ENCODE measurements around the gene GAST. TPM values are rescaled to one million over a fixed set of nuclear protein-coding genes. Genes with fewer than 3 reads are reported as not detected.
"Not testable (repeated sequence)": the region's sequence is repeated elsewhere in the genome, so short reads cannot be mapped to it uniquely, and the experiment has no call there.

Gene GAST
- total RNA-seq, 2 donors from 2014 or later, result not detected

GRCh38 chr17:41678411-41678906 is 33.7 kb upstream of the GAST start:
- H3K27me3 Mint-ChIP-seq, result no peaks in the 10 kb centered on the region

GRCh38 chr17:41678907-41679739 is 33.0 kb upstream of the GAST start:
- H3K4me3 Mint-ChIP-seq, result peak overlapping the region; percentile 90
- peaks cover 31% of the 10 kb centered on the region for H3K4me1 Mint-ChIP-seq
- H3K36me3 Mint-ChIP-seq (ENCODE audit: low read depth), result no peaks in the 10 kb centered on the region
- ATAC-seq (peak; percentile 91), DNase-seq (peak in 2 of 3 donors; percentile 39 to 41)
- no peaks in the 10 kb centered on the region for H3K9me3 ChIP-seq (ENCODE audit: control insufficient read depth, low read length, poor library complexity, severe bottlenecking)
- no peaks in the 10 kb centered on the region for H3K27me3 Mint-ChIP-seq
- peak overlapping the region; percentile 99 for H3K27ac Mint-ChIP-seq

More at GRCh38 chr17:41678411-41678906, 33.7 kb upstream of the GAST start:
- Mint-ChIP-seq H3K4me3 (peak overlapping the region; percentile 90), H3K4me1 (peaks cover 31% of the 10 kb centered on the region), H3K36me3 (ENCODE audit: low read depth) (no peaks in the 10 kb centered on the region), H3K27ac (peak overlapping the region; percentile 99)
- H3K9me3 ChIP-seq (ENCODE audit: control insufficient read depth, low read length, poor library complexity, severe bottlenecking), result no peaks in the 10 kb centered on the region
- DNase-seq, result no peak
- ATAC-seq, result peak; percentile 11

GRCh38 chr17:41679740-41680425 is 32.2 kb upstream of the GAST start:
- H3K4me1 Mint-ChIP-seq, result peaks cover 31% of the 10 kb centered on the region
- no peak for ATAC-seq
- H3K4me3 Mint-ChIP-seq, result peak overlapping the region; percentile 90

GRCh38 chr17:41680426-41681040 is 31.6 kb upstream of the GAST start:
- peaks cover 31% of the 10 kb centered on the region for H3K4me1 Mint-ChIP-seq
- H3K9me3 ChIP-seq (ENCODE audit: control insufficient read depth, low read length, poor library complexity, severe bottlenecking), result no peaks in the 10 kb centered on the region
- ATAC-seq, result no peak
- H3K4me3 Mint-ChIP-seq, result no peak overlapping the region
- no peaks in the 10 kb centered on the region for H3K27me3 Mint-ChIP-seq
- peak overlapping the region; percentile 99 for H3K27ac Mint-ChIP-seq
- no peak for DNase-seq
- H3K36me3 Mint-ChIP-seq (ENCODE audit: low read depth), result no peaks in the 10 kb centered on the region

More at GRCh38 chr17:41679740-41680425, 32.2 kb upstream of the GAST start:
- DNase-seq, result no peak
- no peaks in the 10 kb centered on the region for H3K9me3 ChIP-seq (ENCODE audit: control insufficient read depth, low read length, poor library complexity, severe bottlenecking)
- H3K27ac Mint-ChIP-seq, result peak overlapping the region; percentile 99
- no peaks in the 10 kb centered on the region for H3K27me3 Mint-ChIP-seq
- H3K36me3 Mint-ChIP-seq (ENCODE audit: low read depth), result no peaks in the 10 kb centered on the region

- Mint-ChIP-seq H3K4me3 (no peak overlapping the region), H3K27me3 (no peaks in the 10 kb centered on the region), H3K4me1 (peaks cover 24% of the 10 kb centered on the region), H3K36me3 (ENCODE audit: low read depth) (no peaks in the 10 kb centered on the region), H3K27ac (peak overlapping the region; percentile 32)
- ATAC-seq (no peak), DNase-seq (no peak)
- H3K9me3 ChIP-seq (ENCODE audit: control insufficient read depth, low read length, poor library complexity, severe bottlenecking), result no peaks in the 10 kb centered on the region
Observed at GRCh38 chr17:41681776-41682175, 30.4 kb upstream of the GAST start.

GRCh38 chr17:41682631-41683030 is 29.5 kb upstream of the GAST start:
- H3K27me3 Mint-ChIP-seq, result no peaks in the 10 kb centered on the region
- H3K4me3 Mint-ChIP-seq, result no peak overlapping the region
- no peaks in the 10 kb centered on the region for H3K36me3 Mint-ChIP-seq (ENCODE audit: low read depth)
- H3K9me3 ChIP-seq (ENCODE audit: control insufficient read depth, low read length, poor library complexity, severe bottlenecking), result no peaks in the 10 kb centered on the region
- ATAC-seq (no peak), DNase-seq (no peak)
- peak overlapping the region; percentile 32 for H3K27ac Mint-ChIP-seq
- H3K4me1 Mint-ChIP-seq, result peaks cover 21% of the 10 kb centered on the region

GRCh38 chr17:41683441-41684007 is 28.6 kb upstream of the GAST start:
- peak overlapping the region; percentile 19 for H3K27ac Mint-ChIP-seq
- ATAC-seq, result no peak

GRCh38 chr17:41684035-41684434 is 28.1 kb upstream of the GAST start:
- no peak overlapping the region for H3K4me3 Mint-ChIP-seq
- peaks cover 3% of the 10 kb centered on the region for H3K27me3 Mint-ChIP-seq
- no peak for DNase-seq
- peaks cover 18% of the 10 kb centered on the region for H3K4me1 Mint-ChIP-seq
- ATAC-seq, result no peak
- H3K9me3 ChIP-seq (ENCODE audit: control insufficient read depth, low read length, poor library complexity, severe bottlenecking), result no peaks in the 10 kb centered on the region
- H3K27ac Mint-ChIP-seq, result no peak overlapping the region
- no peaks in the 10 kb centered on the region for H3K36me3 Mint-ChIP-seq (ENCODE audit: low read depth)

More at GRCh38 chr17:41683441-41684007, 28.6 kb upstream of the GAST start:
- Mint-ChIP-seq H3K4me1 (peaks cover 19% of the 10 kb centered on the region), H3K27me3 (no peaks in the 10 kb centered on the region), H3K36me3 (ENCODE audit: low read depth) (no peaks in the 10 kb centered on the region), H3K4me3 (no peak overlapping the region)
- H3K9me3 ChIP-seq (ENCODE audit: control insufficient read depth, low read length, poor library complexity, severe bottlenecking), result no peaks in the 10 kb centered on the region
- no peak for DNase-seq

- H3K27me3 Mint-ChIP-seq; H3K27ac Mint-ChIP-seq; DNase-seq; H3K4me3 Mint-ChIP-seq; ATAC-seq; H3K36me3 Mint-ChIP-seq (ENCODE audit: low read depth); H3K9me3 ChIP-seq (ENCODE audit: control insufficient read depth, low read length, poor library complexity, severe bottlenecking): not testable (repeated sequence)
- H3K4me1 Mint-ChIP-seq, result peaks cover 17% of the 10 kb centered on the region
Observed at GRCh38 chr17:41685753-41686152, 26.4 kb upstream of the GAST start.

- H3K36me3 Mint-ChIP-seq (ENCODE audit: low read depth), result peaks cover 4% of the 10 kb centered on the region
- H3K4me3 Mint-ChIP-seq, result no peak overlapping the region
- H3K27me3 Mint-ChIP-seq, result peaks cover 4% of the 10 kb centered on the region
- peaks cover 17% of the 10 kb centered on the region for H3K4me1 Mint-ChIP-seq
- no peak for DNase-seq
- H3K9me3 ChIP-seq (ENCODE audit: control insufficient read depth, low read length, poor library complexity, severe bottlenecking), result no peaks in the 10 kb centered on the region
- ATAC-seq, result no peak
- no peak overlapping the region for H3K27ac Mint-ChIP-seq
Observed at GRCh38 chr17:41686281-41686680, 25.9 kb upstream of the GAST start.

- DNase-seq (peak in 2 of 3 donors; percentile 37 to 57), ATAC-seq (peak; percentile 17)
- peaks cover 4% of the 10 kb centered on the region for H3K27me3 Mint-ChIP-seq
- H3K4me3 Mint-ChIP-seq, result peak overlapping the region; percentile 95
- peak overlapping the region; percentile 100 for H3K27ac Mint-ChIP-seq
- H3K36me3 Mint-ChIP-seq (ENCODE audit: low read depth), result peaks cover 10% of the 10 kb centered on the region
- peaks cover 32% of the 10 kb centered on the region for H3K4me1 Mint-ChIP-seq
- no peaks in the 10 kb centered on the region for H3K9me3 ChIP-seq (ENCODE audit: control insufficient read depth, low read length, poor library complexity, severe bottlenecking)
Observed at GRCh38 chr17:41687828-41688640, 24.1 kb upstream of the GAST start.
